Activated naive CD8-positive, alpha-beta T cell treated with anti-CD3 and anti-CD28 coated beads for 36 hours (primary cell): ENCODE data around the gene GOLT1B. TPM values are rescaled to one million over a fixed set of nuclear protein-coding genes. Genes with fewer than 3 reads are reported as not detected.

Source experiments
- DNase-seq: peaks from one replicate; pipeline ENCODE4 v3.0.0; 2021
- H3K27ac Mint-ChIP-seq: one replicate; pipeline ENCODE4 v1.8.0; 2022; ENCODE audit warnings: mild to moderate bottlenecking, moderate library complexity, mixed read lengths
- H3K27me3 Mint-ChIP-seq: one replicate; pipeline ENCODE4 v1.8.0; 2022; ENCODE audit warnings: mild to moderate bottlenecking, mixed read lengths
- H3K36me3 Mint-ChIP-seq: one replicate; pipeline ENCODE4 v1.8.0; 2021; ENCODE audit warnings: mild to moderate bottlenecking, mixed read lengths
- H3K4me1 Mint-ChIP-seq: one replicate; pipeline ENCODE4 v1.8.0; 2021; ENCODE audit warnings: mixed read lengths
- H3K4me3 Mint-ChIP-seq: one replicate; pipeline ENCODE4 v1.8.0; 2022; ENCODE audit warnings: mild to moderate bottlenecking, moderate library complexity, mixed read lengths
- H3K9me3 Mint-ChIP-seq: one replicate; pipeline ENCODE4 v1.8.0; 2022; ENCODE audit warnings: mixed read lengths
- total RNA-seq, 2 experiments: library from RNA; stranded (reverse); gene quantifications; one replicate each; pipeline ENCODE4 v1.2.3, GENCODE V29; 2021

The GOLT1B gene
- total RNA-seq, 2 experiments from 2014 or later, result 34.1 to 35.4 TPM

DNA sequence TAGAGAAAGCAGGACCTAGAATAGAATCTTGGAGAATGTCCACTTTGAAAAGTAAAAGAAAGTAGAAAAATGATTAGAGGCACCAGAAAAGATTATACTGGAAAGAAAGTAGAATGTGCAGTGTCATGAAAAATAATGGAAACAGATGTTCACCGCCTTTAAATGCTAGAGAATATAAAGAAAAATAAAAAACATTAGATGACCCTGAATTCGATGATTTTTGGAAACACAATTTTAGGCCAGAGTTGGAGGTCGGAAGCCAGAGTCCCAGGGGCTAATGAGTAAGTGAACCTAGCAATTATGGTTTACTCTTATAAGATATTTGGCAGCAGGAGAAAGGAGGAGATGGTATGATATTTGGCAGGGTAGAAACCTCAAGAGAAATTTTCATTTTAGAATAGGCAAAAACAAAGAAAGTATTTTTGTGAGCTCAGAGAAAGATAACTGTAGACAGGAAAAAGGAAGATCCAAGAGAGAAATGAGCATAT, 65.4 kb downstream of the GOLT1B start:
- Mint-ChIP-seq H3K4me3 (no peak overlapping the region), H3K9me3 (no peaks in the 10 kb centered on the region), H3K4me1 (no peaks in the 10 kb centered on the region), H3K27ac (no peak overlapping the region), H3K27me3 (no peaks in the 10 kb centered on the region), H3K36me3 (no peaks in the 10 kb centered on the region)
- no peak for DNase-seq

Other genes with a start within 250 kb of the GOLT1B start
- not detected for gene SLCO1A2, start 166.9 kb upstream of the GOLT1B start, total RNA-seq
- not detected for gene IAPP, start 128.9 kb upstream of the GOLT1B start, total RNA-seq
- 10 to 100 TPM; 24.3 to 25.6 TPM for gene PYROXD1, start 64.1 kb upstream of the GOLT1B start, total RNA-seq
- 10 to 100 TPM; 83.4 to 90.7 TPM for gene RECQL, start 154 bp upstream of the GOLT1B start, total RNA-seq
- under 1 TPM; 0.31 to 0.42 TPM for gene SPX, start 24.5 kb downstream of the GOLT1B start, total RNA-seq
- gene GYS2, start 103.1 kb downstream of the GOLT1B start, total RNA-seq, result not detected
- gene LDHB, start 156.1 kb downstream of the GOLT1B start, total RNA-seq, result 1,000 to 10,000 TPM; 1,947 to 1,996 TPM